Ovary (tissue), 3 donors: Measurements from ENCODE around the gene TPM1.

Experiments
- EP300 ChIP-seq: sonication (generic); formaldehyde crosslinking; IDR thresholded peaks from one replicate; pipeline ENCODE4 v1.6.1; 2017; ENCODE audit warnings: antibody characterized with exemption
- POLR2A ChIP-seq: fragments of 450-650 bp; IDR thresholded peaks from one replicate; pipeline ENCODE4 v1.6.1; 2017; ENCODE audit warnings: antibody characterized with exemption, mild to moderate bottlenecking, moderate library complexity
- TF ChIP-seq, protein P1 (sequence below), 3 donors: fragments of 450-650 bp in 2 of 3; fragments of 200-600 bp in 1 of 3; IDR thresholded peaks; one replicate each; pipeline versions ENCODE4 v1.5.1 to v1.8.0; 2016 to 2022; ENCODE audit warnings: antibody characterized with exemption in 3 of 3, mild to moderate bottlenecking in 1 of 3
- donor health status: DM: no; HTN: no; CAD: no.

DNA sequence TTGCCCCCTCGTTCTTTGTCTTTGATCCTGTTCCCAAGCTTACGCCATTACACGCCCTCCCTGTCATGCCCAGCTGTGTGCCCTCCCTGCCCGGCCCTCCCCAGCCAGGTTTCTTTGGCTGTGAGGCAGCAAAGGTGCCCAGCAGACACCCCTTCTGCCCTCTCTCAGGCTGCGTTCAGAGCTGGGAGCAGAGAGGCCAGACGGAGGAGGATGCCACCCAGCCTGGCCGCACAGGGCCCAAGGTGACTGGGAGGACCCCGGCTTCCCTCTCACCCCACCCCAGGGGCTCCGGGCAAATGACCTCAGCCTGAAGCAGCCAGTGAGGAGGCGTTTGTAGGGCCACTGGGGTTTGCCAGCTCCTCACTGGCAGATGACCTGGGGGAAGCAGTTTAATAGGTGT lies 48.3 kb downstream of the TPM1 start:
- TF ChIP-seq, protein P1, sequence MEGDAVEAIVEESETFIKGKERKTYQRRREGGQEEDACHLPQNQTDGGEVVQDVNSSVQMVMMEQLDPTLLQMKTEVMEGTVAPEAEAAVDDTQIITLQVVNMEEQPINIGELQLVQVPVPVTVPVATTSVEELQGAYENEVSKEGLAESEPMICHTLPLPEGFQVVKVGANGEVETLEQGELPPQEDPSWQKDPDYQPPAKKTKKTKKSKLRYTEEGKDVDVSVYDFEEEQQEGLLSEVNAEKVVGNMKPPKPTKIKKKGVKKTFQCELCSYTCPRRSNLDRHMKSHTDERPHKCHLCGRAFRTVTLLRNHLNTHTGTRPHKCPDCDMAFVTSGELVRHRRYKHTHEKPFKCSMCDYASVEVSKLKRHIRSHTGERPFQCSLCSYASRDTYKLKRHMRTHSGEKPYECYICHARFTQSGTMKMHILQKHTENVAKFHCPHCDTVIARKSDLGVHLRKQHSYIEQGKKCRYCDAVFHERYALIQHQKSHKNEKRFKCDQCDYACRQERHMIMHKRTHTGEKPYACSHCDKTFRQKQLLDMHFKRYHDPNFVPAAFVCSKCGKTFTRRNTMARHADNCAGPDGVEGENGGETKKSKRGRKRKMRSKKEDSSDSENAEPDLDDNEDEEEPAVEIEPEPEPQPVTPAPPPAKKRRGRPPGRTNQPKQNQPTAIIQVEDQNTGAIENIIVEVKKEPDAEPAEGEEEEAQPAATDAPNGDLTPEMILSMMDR (IDR thresholded peaks at IDR 0.05): no peak
- no peak for TF ChIP-seq EP300
- TF ChIP-seq POLR2A: no peak
